ENCODE data around the gene CYP17A1. TPM values are rescaled to one million over a fixed set of nuclear protein-coding genes. Genes with fewer than 3 reads are reported as not detected.

Gene CYP17A1
- total RNA-seq, 2 donors from 2014 or later, result 7.7 TPM; not detected in 1

Other genes with a start within 250 kb of the CYP17A1 start
- gene TRIM8, start 192.9 kb downstream of the CYP17A1 start, total RNA-seq, result 10 to 100 TPM; 64.9 to 79.6 TPM
- 1 to 10 TPM; 4.8 to 5.6 TPM for gene ARL3, start 123.0 kb downstream of the CYP17A1 start, total RNA-seq
- 10 to 100 TPM in 1 of 2 donors, 1 to 10 TPM in 1; 9.7 to 27.6 TPM for gene SFXN2, start 122.8 kb downstream of the CYP17A1 start, total RNA-seq
- 10 to 100 TPM; 32.3 to 42.7 TPM for gene WBP1L, start 93.5 kb downstream of the CYP17A1 start, total RNA-seq
- 10 to 100 TPM; 15.6 to 18.9 TPM for gene BORCS7, start 16.8 kb upstream of the CYP17A1 start, total RNA-seq
- 1 to 10 TPM in 1 of 2 donors, under 1 TPM in 1; 0.77 to 1.9 TPM for gene AS3MT, start 32.1 kb upstream of the CYP17A1 start, total RNA-seq
- 10 to 100 TPM; 25.2 to 29.3 TPM for gene CNNM2, start 80.9 kb upstream of the CYP17A1 start, total RNA-seq

Data from colonic mucosa (tissue), 2 donors.